Measurements from ENCODE around the gene NADSYN1. TPM values are rescaled to one million over a fixed set of nuclear protein-coding genes. Genes with fewer than 3 reads are reported as not detected.

The NADSYN1 gene
- polyA plus RNA-seq, 3 donors = 44.1 to 162 (median 44.8) TPM

GRCh38 chr11:71428861-71429435, 24.1 kb upstream of the NADSYN1 start:
- Histone ChIP-seq H3K4me3 (replicated peaks in 1 of 3; ENCODE audit: low read depth in 2 of 3, low read length in 3 of 3) (no peak overlapping the region), H3K9ac (ENCODE audit: insufficient read depth, low read length, poor library complexity, severe bottlenecking) (no peak overlapping the region), H3K79me2 (ENCODE audit: insufficient read depth, low read length) (no peaks in the 10 kb centered on the region), H3K4me1 (ENCODE audit: control insufficient read depth in 1 of 2, insufficient read depth in 2 of 2, low read length in 2 of 2) (peaks cover 4 to 9% of the 10 kb centered on the region in 2 donors), H4K20me1 (ENCODE audit: insufficient read depth, low read length) (no peaks in the 10 kb centered on the region), H3K27ac (ENCODE audit: low read depth in 1 of 2, low read length in 2 of 2) (no peak overlapping the region), H2AFZ (ENCODE audit: insufficient read depth, low read depth, low read length, poor library complexity, severe bottlenecking) (no peak overlapping the region), H3K9me3 (replicated peaks in 1 of 2; ENCODE audit: control insufficient read depth in 1 of 2, insufficient read depth in 1 of 2, low read length in 2 of 2) (no peaks in the 10 kb centered on the region), H3K4me2 (replicated peaks; ENCODE audit: extremely low read depth, low read length, poor library complexity, severe bottlenecking) (no peak overlapping the region), H3K36me3 (replicated peaks in 1 of 2; ENCODE audit: control insufficient read depth in 1 of 2, insufficient read depth in 2 of 2, low read length in 2 of 2) (no peaks in the 10 kb centered on the region), H3K27me3 (ENCODE audit: control insufficient read depth in 2 of 2, insufficient read depth in 2 of 2, low read length in 2 of 2) (no peaks in the 10 kb centered on the region)
- no peak for DNase-seq
- intact Hi-C loops (cut with micrococcal nuclease) = no loop called here
- Mint-ChIP-seq H3K27ac (peak overlapping the region in 2 of 7 donors; percentile 12 to 52), H3K4me1 (peaks cover 9% of the 10 kb centered on the region), H3K9me3 (peaks cover 0 to 9% (median 0%) of the 10 kb centered on the region in 7 donors), H3K36me3 (no peaks in the 10 kb centered on the region), H3K4me3 (no peak overlapping the region), H3K27me3 (ENCODE audit: low read depth in 3 of 3) (peaks cover 2 to 13% (median 10%) of the 10 kb centered on the region in 3 donors)
- TF ChIP-seq, protein P1, sequence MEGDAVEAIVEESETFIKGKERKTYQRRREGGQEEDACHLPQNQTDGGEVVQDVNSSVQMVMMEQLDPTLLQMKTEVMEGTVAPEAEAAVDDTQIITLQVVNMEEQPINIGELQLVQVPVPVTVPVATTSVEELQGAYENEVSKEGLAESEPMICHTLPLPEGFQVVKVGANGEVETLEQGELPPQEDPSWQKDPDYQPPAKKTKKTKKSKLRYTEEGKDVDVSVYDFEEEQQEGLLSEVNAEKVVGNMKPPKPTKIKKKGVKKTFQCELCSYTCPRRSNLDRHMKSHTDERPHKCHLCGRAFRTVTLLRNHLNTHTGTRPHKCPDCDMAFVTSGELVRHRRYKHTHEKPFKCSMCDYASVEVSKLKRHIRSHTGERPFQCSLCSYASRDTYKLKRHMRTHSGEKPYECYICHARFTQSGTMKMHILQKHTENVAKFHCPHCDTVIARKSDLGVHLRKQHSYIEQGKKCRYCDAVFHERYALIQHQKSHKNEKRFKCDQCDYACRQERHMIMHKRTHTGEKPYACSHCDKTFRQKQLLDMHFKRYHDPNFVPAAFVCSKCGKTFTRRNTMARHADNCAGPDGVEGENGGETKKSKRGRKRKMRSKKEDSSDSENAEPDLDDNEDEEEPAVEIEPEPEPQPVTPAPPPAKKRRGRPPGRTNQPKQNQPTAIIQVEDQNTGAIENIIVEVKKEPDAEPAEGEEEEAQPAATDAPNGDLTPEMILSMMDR (IDR thresholded peaks at IDR 0.05) = no peak
- WGBS (ENCODE audit: insufficient coverage) = 98% methylated on average over 6 of the region's 7 CpGs

DNA sequence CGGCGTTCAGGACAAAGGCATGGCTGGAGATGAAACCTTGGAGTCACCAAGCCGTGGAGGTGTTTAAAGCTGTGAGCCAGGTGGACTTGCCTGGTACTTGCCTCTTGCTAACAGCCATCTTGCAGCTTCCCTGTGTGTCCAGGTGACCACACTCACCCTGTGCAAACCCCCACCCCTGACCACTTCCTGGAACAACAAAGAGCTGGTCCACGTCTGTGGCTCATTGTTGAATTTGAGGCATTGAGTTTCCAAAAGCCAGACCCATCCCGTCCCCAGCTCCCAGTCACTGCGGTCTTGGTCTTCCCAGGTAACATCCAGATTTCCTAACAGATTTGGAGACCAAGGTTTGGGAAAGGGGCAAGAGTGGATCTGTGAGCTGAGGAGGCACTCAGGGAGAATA, 23.3 kb upstream of the NADSYN1 start:
- H3K36me3 Mint-ChIP-seq = no peaks in the 10 kb centered on the region
- H3K27ac Mint-ChIP-seq = no peak overlapping the region
- no peak overlapping the region for H3K4me3 ChIP-seq (replicated peaks in 1 of 3; ENCODE audit: low read depth in 2 of 3, low read length in 3 of 3)

More for the DNA sequence above, 23.3 kb upstream of the NADSYN1 start:
- Histone ChIP-seq H3K9ac (ENCODE audit: insufficient read depth, low read length, poor library complexity, severe bottlenecking) (no peak overlapping the region), H3K27ac (ENCODE audit: low read depth in 1 of 2, low read length in 2 of 2) (no peak overlapping the region), H3K4me2 (replicated peaks; ENCODE audit: extremely low read depth, low read length, poor library complexity, severe bottlenecking) (no peak overlapping the region), H3K36me3 (replicated peaks in 1 of 2; ENCODE audit: control insufficient read depth in 1 of 2, insufficient read depth in 2 of 2, low read length in 2 of 2) (no peaks in the 10 kb centered on the region), H2AFZ (ENCODE audit: insufficient read depth, low read depth, low read length, poor library complexity, severe bottlenecking) (no peak overlapping the region), H3K79me2 (ENCODE audit: insufficient read depth, low read length) (no peaks in the 10 kb centered on the region), H4K20me1 (ENCODE audit: insufficient read depth, low read length) (no peaks in the 10 kb centered on the region), H3K9me3 (replicated peaks in 1 of 2; ENCODE audit: control insufficient read depth in 1 of 2, insufficient read depth in 1 of 2, low read length in 2 of 2) (no peaks in the 10 kb centered on the region), H3K27me3 (ENCODE audit: control insufficient read depth in 2 of 2, insufficient read depth in 2 of 2, low read length in 2 of 2) (no peaks in the 10 kb centered on the region), H3K4me1 (ENCODE audit: control insufficient read depth in 1 of 2, insufficient read depth in 2 of 2, low read length in 2 of 2) (peaks cover 5 to 11% of the 10 kb centered on the region in 2 donors)
- DNase-seq = no peak
- intact Hi-C loops (cut with micrococcal nuclease) = no loop called here
- peaks cover 9% of the 10 kb centered on the region for H3K4me1 Mint-ChIP-seq
- TF ChIP-seq, protein P1 (IDR thresholded peaks at IDR 0.05) = no peak
- WGBS (ENCODE audit: insufficient coverage) = 71% methylated on average over 4 of the region's 6 CpGs
- H3K9me3 Mint-ChIP-seq = peaks cover 0 to 9% (median 0%) of the 10 kb centered on the region in 7 donors
- H3K4me3 Mint-ChIP-seq = no peak overlapping the region
- peaks cover 2 to 11% (median 7%) of the 10 kb centered on the region in 3 donors for H3K27me3 Mint-ChIP-seq (ENCODE audit: low read depth in 3 of 3)

Data from CD14-positive monocyte (primary cell).